ENCODE measurements around the gene DISC1.
"Not testable (repeated sequence)": the region's sequence is repeated elsewhere in the genome, so short reads cannot be mapped to it uniquely, and the experiment has no call there.

DISC1 gene

GRCh38 chr1:231625042-231625441 is 1.5 kb upstream of the DISC1 start:
- H3K27ac Mint-ChIP-seq, result peak overlapping the region; percentile 56
- peaks cover 31% of the 10 kb centered on the region for H3K4me1 Mint-ChIP-seq
- H3K4me3 Mint-ChIP-seq, H3K36me3 Mint-ChIP-seq, H3K9me3 Mint-ChIP-seq, H3K27me3 Mint-ChIP-seq: not testable (repeated sequence)

DNA sequence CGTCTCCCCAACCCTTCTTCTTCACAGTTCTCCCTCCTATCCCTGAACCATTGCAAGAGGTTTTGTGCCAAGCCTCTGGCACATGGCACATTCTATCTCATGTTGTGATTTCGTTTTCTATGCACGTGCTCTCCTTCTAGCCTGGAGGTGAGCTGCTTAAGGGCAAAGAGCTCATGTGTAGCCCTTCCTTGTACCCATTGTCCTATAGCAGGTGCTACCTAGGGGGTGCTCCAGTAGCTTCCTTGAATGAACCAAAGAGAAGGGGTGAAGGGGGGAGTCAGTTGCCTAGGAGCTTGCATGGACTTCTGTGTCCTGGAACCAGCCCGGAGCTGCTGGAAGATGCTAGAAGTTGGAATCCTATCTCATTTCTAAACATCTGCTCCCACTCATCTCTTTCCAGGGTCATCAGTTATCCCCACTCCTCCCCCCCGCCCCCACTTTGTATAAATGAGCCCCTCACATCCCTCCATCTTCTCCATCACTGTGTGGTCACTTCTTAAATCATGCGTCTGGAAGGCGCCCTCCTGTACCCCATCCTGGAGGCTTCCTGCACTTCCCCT is 535 bp upstream of the DISC1 start:
- peak overlapping the region; percentile 89 for H3K27ac Mint-ChIP-seq

DNA sequence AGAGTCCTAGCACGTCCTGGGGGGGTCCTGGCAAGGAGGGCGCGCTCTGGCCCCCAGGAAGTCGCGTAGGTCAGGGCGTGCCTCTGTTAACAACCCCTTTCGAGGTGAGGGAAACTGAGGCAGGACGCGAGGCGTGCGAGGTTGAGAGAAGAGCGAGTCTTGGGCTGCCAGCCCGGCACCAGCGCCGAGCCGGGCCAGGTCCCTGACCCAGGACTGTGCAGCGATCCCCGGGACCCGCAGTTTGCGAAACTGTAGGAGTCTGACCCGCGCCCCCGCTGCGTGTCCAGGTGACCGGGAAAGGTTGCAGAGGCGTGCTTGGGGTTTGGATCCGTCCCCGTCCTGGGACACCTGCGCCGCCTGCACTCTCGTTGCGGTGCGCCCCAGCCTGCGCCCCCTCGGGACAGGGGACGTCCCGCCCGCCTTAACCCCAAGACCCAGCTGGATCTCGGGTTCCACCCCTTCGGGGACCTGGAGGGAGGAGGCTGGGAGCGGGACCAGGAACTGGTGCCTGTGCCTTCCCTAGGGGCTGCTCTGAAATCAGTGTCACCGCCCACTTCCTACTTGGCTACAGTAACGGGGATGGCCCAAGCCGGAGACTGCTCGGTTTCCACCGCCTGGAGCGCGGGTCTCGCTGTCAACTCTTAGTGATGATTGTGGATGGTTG is 493 bp downstream of the DISC1 start:
- Mint-ChIP-seq H3K27me3 (no peaks in the 10 kb centered on the region), H3K36me3 (peaks cover 1% of the 10 kb centered on the region), H3K27ac (peak overlapping the region; percentile 42), H3K9me3 (no peaks in the 10 kb centered on the region), H3K4me3 (peak overlapping the region; percentile 93), H3K4me1 (peaks cover 37% of the 10 kb centered on the region)

More for the DNA sequence above, 535 bp upstream of the DISC1 start:
- Mint-ChIP-seq H3K4me3 (peak overlapping the region; percentile 93), H3K9me3 (no peaks in the 10 kb centered on the region), H3K36me3 (peaks cover 1% of the 10 kb centered on the region), H3K4me1 (peaks cover 37% of the 10 kb centered on the region), H3K27me3 (no peaks in the 10 kb centered on the region)

GRCh38 chr1:231628207-231628876 is 1.8 kb downstream of the DISC1 start:
- H3K4me1 Mint-ChIP-seq, result peaks cover 40% of the 10 kb centered on the region
- peaks cover 2% of the 10 kb centered on the region for H3K36me3 Mint-ChIP-seq
- peak overlapping the region; percentile 93 for H3K4me3 Mint-ChIP-seq
- H3K27me3 Mint-ChIP-seq, result no peaks in the 10 kb centered on the region
- H3K27ac Mint-ChIP-seq, result peak overlapping the region; percentile 72
- H3K9me3 Mint-ChIP-seq, result no peaks in the 10 kb centered on the region

DNA sequence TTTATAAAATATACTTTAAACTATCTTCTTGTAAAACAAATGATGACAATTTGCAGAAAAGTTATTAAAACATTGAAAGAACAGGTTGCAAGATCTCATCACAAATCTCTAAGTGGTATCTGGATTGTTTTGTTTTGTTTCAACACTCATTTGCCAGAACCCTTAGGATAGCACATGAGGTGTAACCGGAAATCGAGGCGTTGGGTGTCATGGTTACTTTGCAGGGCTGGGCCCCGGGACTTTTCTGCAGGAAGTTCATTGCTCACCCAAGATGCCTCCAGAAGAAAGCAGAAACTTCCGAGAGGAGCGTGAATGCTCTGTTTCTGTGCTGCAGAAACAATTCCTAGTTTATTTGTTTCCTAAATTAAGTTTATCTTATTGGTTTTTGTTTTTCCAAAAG is 2.5 kb downstream of the DISC1 start:
- Mint-ChIP-seq H3K27ac (no peak overlapping the region), H3K9me3 (no peaks in the 10 kb centered on the region), H3K36me3 (peaks cover 3% of the 10 kb centered on the region), H3K4me3 (no peak overlapping the region), H3K4me1 (peaks cover 40% of the 10 kb centered on the region), H3K27me3 (no peaks in the 10 kb centered on the region)

DNA sequence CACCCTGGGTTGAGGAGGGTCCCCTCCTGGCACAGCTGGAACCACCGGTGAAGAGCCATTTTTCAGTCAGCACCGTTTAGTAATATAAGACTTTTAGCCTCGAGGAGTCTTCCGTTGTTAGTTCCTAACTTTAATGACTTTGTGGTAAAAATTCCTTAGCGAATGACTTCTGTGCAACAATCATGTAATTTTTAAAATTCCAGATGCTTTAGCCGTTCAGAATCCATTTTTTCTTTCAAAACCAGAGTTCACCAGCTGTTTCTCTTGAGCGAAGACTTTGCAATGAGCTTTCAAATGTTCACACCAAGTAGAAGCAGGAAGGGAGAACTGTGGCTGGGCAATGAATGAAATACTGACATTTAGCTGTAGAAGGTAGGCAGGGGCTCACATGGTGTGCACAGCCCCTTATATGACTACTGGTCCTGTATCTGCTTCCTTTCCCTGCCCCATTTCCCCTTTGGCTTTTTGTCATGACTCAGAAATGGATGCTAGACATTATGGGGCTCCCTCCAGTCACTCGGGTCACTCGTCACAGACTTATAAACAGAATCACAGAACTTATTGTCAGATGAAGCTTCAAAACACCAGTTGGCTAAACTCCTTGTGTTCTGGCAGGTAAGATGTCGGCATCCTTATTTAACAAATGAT is 4.1 kb downstream of the DISC1 start:
- H3K36me3 Mint-ChIP-seq, result peaks cover 5% of the 10 kb centered on the region
- peak overlapping the region; percentile 59 for H3K27ac Mint-ChIP-seq
- no peaks in the 10 kb centered on the region for H3K27me3 Mint-ChIP-seq
- H3K4me1 Mint-ChIP-seq, result peaks cover 47% of the 10 kb centered on the region
- H3K9me3 Mint-ChIP-seq, result no peaks in the 10 kb centered on the region
- no peak overlapping the region for H3K4me3 Mint-ChIP-seq

DNA sequence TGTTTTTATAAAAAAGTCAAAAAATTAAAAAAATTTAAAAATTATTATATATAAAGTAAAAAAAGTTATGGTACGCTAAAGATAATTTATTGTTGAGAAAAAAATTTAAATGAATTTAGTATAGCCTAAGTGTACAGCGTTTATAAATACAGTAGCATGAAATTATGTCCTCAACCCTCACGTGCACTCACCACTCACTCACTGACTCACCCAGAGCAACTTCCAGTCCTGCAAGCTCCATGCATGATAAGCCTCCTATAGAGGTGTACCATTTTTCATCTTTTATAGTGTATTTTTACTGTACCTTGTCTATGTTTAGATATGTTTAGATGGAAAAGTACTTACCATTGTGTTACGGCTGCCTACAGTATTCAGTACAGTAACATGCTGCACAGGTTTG is 5.1 kb downstream of the DISC1 start:
- H3K4me3 Mint-ChIP-seq, result no peak overlapping the region
- H3K4me1 Mint-ChIP-seq, result peaks cover 43% of the 10 kb centered on the region
- H3K27me3 Mint-ChIP-seq, result no peaks in the 10 kb centered on the region
- H3K9me3 Mint-ChIP-seq, result no peaks in the 10 kb centered on the region
- H3K36me3 Mint-ChIP-seq, result peaks cover 6% of the 10 kb centered on the region
- H3K27ac Mint-ChIP-seq, result peak overlapping the region; percentile 30

GRCh38 chr1:231632119-231632518 is 5.5 kb downstream of the DISC1 start:
- H3K4me1 Mint-ChIP-seq, result peaks cover 43% of the 10 kb centered on the region
- peaks cover 8% of the 10 kb centered on the region for H3K36me3 Mint-ChIP-seq
- no peak overlapping the region for H3K4me3 Mint-ChIP-seq
- H3K27ac Mint-ChIP-seq, result no peak overlapping the region
- no peaks in the 10 kb centered on the region for H3K27me3 Mint-ChIP-seq
- no peaks in the 10 kb centered on the region for H3K9me3 Mint-ChIP-seq

DNA sequence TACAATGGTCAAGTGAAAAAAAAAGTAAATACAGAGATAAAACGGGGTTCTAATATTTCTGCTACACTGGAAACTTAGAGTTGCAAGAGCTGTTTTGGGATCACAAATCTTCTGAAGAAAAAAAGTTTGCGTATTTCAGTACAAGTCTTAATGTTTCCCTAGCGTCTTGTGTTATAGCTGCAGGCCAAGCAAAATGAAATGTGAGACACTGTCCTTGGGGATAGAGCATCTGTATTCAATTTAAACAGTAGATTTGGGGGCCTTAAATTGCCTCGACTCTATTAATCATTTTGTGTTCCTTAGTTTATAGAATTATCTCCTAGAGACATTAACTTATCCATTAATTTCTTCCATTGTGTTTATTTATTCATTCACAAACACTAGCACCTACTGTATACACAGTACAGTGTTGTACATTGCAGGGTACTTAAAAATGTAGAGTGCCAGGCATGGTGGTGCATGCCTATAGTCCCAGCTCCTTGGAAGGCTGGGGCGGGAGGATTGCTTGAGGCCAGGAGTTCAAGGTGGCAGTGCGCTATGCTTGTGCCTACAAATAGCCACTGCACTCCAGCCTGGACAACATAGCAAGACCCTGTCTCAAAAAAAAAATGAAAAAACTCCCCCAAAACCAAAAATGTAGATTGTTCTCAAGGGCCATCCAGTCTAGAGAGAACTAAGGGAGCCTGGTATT is 7.9 kb downstream of the DISC1 start:
- no peak overlapping the region for H3K27ac Mint-ChIP-seq
- no peaks in the 10 kb centered on the region for H3K27me3 Mint-ChIP-seq
- no peaks in the 10 kb centered on the region for H3K9me3 Mint-ChIP-seq
- H3K36me3 Mint-ChIP-seq, result peaks cover 14% of the 10 kb centered on the region
- H3K4me1 Mint-ChIP-seq, result peaks cover 40% of the 10 kb centered on the region
- no peak overlapping the region for H3K4me3 Mint-ChIP-seq

- Mint-ChIP-seq H3K27me3 (no peaks in the 10 kb centered on the region), H3K27ac (no peak overlapping the region)
These were observed 9.6 kb downstream of the DISC1 start for GRCh38 chr1:231636157-231636556.

DNA sequence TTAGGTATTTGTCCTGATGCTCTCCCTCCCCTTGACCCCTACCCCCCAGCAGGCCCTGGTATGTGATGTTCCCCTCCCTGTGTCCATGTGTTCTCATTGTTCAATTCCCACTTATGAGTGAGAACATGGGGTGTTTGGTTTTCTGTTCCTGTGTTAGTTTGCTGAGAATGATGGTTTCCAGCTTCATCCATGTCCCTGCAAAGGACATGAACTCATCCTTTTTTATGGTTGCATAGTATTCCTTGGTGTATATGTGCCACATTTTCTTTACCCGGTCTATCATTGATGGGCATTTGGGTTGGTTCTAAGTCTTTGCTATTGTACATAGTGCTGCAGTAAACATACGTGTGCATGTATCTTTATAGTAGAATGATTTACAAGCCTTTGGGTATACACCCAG is 10.3 kb downstream of the DISC1 start:
- H3K27ac Mint-ChIP-seq, H3K27me3 Mint-ChIP-seq, H3K9me3 Mint-ChIP-seq, H3K4me3 Mint-ChIP-seq: not testable (repeated sequence)
- Mint-ChIP-seq H3K36me3 (peaks cover 14% of the 10 kb centered on the region), H3K4me1 (peaks cover 38% of the 10 kb centered on the region)

More at GRCh38 chr1:231636157-231636556, 9.6 kb downstream of the DISC1 start:
- H3K36me3 Mint-ChIP-seq, result peaks cover 14% of the 10 kb centered on the region
- H3K4me1 Mint-ChIP-seq, result peaks cover 34% of the 10 kb centered on the region
- H3K9me3 Mint-ChIP-seq, result no peaks in the 10 kb centered on the region
- no peak overlapping the region for H3K4me3 Mint-ChIP-seq

- peaks cover 44% of the 10 kb centered on the region for H3K4me1 Mint-ChIP-seq
- no peak overlapping the region for H3K27ac Mint-ChIP-seq
- no peaks in the 10 kb centered on the region for H3K9me3 Mint-ChIP-seq
- H3K4me3 Mint-ChIP-seq, result no peak overlapping the region
- no peaks in the 10 kb centered on the region for H3K27me3 Mint-ChIP-seq
- peaks cover 12% of the 10 kb centered on the region for H3K36me3 Mint-ChIP-seq
These were observed 12.1 kb downstream of the DISC1 start for GRCh38 chr1:231638647-231639046.

DNA sequence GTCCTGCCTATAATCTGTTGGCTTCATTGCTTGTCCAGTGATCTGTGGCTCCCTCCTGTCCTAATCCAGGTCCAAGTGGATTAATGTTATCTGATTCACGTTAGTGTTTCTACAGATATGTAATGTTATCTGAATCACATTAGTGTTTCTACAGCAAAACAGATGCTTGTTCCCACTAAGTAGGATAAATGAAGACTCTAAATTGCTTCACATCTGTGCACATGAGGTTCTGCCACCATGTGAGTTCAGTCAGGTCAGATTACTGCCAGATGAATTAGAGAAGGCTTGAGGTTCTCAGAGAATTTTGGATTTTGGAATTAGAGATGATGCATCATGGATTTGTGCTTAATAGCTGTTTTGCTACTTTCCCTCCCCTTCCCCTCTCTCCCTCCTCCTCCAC is 13.2 kb downstream of the DISC1 start:
- H3K4me1 Mint-ChIP-seq, result peaks cover 55% of the 10 kb centered on the region
- H3K4me3 Mint-ChIP-seq, result no peak overlapping the region
- peaks cover 12% of the 10 kb centered on the region for H3K36me3 Mint-ChIP-seq
- H3K27ac Mint-ChIP-seq, result no peak overlapping the region
- no peaks in the 10 kb centered on the region for H3K9me3 Mint-ChIP-seq
- H3K27me3 Mint-ChIP-seq, result no peaks in the 10 kb centered on the region

- not testable (repeated sequence) for H3K9me3 Mint-ChIP-seq, H3K27me3 Mint-ChIP-seq, H3K4me3 Mint-ChIP-seq
- peak overlapping the region; percentile 46 for H3K27ac Mint-ChIP-seq
- peaks cover 12% of the 10 kb centered on the region for H3K36me3 Mint-ChIP-seq
- peaks cover 45% of the 10 kb centered on the region for H3K4me1 Mint-ChIP-seq
These were observed 14.9 kb downstream of the DISC1 start for GRCh38 chr1:231641444-231641843.

GRCh38 chr1:231642061-231642460 is 15.5 kb downstream of the DISC1 start:
- H3K36me3 Mint-ChIP-seq, result peaks cover 14% of the 10 kb centered on the region
- not testable (repeated sequence) for H3K27me3 Mint-ChIP-seq, H3K9me3 Mint-ChIP-seq, H3K4me3 Mint-ChIP-seq, H3K27ac Mint-ChIP-seq
- H3K4me1 Mint-ChIP-seq, result peaks cover 45% of the 10 kb centered on the region

Measured in activated naive CD4-positive, alpha-beta T cell treated with anti-CD3 and anti-CD28 coated beads, Interleukin-2, amount 50 U/mL, for 24 hours (primary cell).